HuH-7.5 (cell line): ENCODE results near the gene OSTN.
"Not testable (repeated sequence)": the region's sequence is repeated elsewhere in the genome, so short reads cannot be mapped to it uniquely, and the experiment has no call there.

ENCODE experiments used
- DNase-seq: peaks from one replicate; pipeline ENCODE4 v3.0.0; 2011; ENCODE audit warnings: low spot score

OSTN gene, protein sequence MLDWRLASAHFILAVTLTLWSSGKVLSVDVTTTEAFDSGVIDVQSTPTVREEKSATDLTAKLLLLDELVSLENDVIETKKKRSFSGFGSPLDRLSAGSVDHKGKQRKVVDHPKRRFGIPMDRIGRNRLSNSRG

DNA sequence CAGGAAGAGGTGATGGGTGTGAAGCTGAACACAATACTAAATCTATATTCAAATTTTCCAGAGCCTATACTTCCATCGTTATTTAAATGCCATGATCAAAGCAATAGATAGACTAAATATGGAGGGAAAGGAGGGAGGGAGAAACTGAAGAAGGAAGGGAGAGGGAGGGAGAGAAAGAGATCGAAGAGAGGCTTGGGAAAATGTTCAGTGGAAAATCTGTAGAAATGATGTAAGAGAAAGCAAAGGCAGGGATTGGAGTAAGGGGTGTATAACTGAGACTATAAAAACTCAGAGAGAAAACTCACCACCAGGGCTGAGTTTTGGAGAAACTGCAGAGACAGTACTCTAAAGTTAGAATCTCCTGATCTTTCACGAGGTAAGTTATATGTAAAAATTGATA is at the start of gene OSTN:
OSTN (plus strand) TSS at position 310 of the 400 bp plus-strand sequence. CDS start 13,292 bp downstream, outside the sequence.
- no peak for DNase-seq

DNA sequence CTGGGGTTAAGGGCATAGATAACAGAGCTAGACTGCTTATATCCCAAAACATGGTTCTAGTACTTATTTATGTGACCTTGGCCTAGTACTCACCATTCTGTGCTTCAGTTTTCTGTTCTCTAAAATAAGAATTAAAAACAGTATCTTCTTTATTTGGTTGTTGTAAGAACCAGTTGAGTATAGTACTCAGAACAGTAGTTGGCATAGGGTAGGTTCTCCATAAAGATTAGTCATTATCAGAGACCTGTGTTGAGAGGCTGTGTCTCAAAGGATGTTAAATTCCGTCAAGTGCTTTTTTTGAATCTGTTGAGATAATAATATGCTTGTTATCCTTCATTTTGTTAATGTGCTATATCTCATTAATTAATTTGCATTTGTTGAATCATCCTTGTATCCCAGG is 47.4 kb upstream of the OSTN start:
- DNase-seq = no peak

DNA sequence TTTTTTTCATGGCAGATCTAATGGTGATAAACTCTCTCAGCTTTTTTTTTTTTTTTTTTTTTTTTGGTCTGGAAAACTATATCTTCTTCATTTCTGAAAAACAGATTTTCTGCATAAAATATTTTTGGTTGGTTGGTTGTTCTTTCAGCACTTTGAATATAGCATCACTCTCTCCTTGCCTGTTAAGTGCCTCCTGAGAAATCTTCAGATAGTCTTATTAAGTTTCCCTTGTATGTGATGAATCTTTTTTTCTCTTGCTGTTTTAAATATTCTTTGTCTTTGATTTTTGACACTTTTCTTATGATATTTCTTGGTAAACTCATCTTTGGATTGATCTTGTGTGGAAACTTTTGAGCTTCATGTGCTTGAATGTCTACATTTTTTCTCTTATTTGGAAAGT is 44.2 kb upstream of the OSTN start:
- no peak for DNase-seq

DNA sequence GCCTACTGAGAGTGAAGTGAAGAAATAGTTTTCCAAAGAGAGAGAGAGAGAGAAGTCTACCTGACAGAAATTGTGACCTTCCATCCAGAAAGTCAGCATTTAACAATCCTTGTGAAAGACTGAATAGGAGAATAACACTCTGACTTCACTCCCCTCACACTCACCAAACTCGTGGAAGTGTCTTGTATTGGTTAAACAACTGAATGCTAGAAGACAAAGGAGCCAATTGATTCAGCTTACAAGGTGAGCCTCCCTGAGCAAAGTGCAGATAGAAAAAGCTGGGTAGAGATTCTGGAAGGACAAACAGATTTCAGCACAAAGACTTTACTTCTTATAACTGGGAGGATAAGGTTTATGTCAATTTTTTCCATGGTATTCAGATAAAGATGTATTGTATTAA is 40.8 kb upstream of the OSTN start:
- DNase-seq = no peak

DNA sequence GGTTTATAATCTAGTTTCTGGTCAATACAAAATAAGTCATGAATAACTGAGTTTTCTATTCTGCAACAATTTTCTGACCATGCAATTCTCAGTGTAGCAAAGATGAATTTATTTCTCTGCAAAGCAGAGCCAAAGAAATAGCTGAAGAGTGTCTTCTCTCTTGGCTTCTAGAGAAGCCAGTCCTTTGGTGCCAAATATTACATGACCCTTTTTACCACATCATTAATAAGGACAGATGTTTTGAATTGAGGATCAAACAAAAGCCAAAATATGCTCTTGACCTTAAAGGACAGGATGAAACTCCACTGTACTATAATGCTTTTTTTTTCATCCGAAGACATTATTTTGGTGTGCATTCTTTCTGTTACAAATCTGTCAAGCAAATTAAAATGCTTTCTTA is 40.2 kb upstream of the OSTN start:
- DNase-seq = no peak

DNA sequence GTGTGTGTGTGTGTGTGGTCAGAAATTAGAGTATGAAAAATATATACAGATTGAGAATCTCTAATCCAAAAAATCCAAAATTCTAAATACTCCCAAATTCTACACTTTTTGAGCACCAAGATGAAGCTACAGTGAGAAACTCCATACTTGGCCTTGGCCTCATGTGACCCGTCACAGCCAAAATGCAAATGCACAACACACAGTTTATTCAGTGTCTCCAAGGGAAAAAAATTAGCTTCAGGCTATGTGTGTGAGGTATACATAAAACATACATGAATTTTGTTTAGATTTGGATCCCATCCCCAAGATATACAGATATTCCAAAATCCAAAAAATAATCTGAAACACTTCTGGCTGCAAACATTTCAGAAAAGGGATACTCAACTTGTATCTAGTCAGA is 33.2 kb upstream of the OSTN start:
- no peak for DNase-seq

DNA sequence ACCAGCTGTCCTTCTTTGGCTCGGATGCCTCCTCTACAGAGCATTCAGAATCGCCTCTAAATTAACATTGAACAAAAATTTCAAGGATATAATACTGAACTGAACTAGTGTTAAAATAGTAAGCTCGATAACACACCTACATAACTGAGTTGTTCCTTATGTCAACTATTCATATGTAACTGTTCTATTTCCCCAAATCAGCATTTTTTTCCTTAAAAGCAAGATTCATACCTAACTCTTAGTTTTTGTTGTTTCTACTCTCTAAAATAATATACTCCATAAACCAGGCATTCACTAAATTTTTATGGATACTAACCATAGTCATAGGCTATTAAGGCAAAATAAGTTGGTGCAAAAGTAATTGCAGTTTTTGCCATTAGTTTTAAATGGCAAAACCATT is 32.7 kb upstream of the OSTN start:
- DNase-seq = no peak

DNA sequence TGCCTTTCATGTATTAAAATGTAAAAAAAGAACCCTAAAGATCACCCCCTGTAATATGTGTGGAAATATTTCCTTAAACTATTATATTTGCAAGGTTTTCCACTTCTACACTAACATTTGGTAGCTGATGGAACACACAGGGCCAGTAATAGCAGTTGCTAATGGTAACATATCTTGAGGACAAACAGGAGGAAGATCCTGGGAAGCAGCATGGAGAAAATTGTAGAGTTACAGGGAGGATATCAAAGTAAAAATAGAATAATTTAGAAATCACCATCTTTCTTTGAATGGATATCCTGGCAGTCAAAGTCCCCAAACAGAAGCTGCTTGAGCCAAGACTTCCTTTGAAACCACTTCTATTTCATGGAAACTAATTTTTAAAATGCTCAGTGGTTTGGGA is 29.5 kb upstream of the OSTN start:
- DNase-seq = no peak

DNA sequence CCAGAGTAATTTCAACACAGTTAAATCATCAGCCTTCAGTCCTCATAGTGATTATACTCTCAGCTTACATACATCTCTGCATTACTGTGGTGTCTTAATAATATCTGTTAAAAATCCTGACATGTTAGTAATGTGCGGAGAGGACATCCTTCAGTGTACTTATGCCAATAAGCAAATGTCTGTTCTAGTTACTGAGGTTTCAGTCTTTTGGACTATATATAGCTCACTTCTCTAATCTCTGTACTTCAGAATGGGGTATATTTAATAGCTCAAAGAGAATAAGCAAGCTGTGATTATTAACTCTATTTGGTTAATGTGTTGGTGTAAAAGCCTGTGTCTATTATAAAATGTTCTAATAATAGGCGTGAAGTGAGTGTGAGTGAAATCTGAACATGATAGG is 28.9 kb upstream of the OSTN start:
- no peak for DNase-seq

DNA sequence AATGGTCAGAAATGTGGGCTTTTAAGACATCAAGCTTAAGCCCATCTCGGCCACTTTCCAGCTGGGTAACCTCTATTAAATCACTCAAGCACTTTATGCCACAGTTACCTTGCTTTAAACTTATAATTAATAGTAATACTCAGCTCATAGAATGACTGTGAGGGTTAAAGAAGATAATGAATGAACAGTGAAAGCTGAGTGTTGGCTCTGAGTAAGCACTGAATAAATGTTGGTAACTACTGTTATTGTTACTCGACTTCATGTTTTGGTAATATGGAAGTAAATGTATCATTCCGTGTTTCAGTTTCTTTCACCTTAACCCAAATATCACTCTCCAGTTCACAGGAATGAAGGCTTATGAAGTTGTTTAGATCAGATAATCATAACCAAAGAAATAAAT is 23.9 kb upstream of the OSTN start:
- DNase-seq = no peak

DNA sequence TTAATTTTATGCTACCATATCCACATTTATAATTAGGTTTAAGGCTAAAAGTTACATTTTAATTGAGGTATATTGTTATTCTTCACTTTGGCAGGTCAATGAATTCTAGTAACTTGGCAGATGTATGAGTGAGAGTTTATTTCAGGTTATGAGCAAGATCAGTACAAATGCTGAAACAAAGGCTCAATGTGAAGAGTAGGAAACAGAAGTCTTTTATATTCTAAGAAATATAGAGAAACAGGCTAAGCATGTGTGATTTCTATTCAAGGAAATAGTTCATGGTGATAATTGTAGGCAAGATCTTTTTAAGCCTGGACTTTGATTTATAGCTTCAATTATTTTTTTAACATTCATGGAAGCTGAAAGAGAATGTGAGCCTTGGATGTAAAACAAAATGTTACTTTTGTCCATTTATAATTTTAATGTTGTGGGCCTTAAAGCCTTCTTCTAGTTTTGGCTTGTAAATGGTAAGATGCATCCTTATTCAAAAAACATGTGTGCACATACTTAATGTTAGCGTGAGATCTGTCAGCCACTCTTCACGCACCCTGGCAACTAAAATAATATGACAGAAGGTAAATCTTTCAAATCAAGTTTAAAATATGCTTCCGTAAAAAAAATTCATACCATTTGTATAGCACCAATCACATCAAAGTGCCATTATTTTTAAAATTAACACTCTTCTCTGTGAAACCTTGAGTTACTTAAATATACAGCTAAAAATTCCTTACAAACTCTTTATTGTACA is 22.8 kb upstream of the OSTN start:
- DNase-seq = no peak

DNA sequence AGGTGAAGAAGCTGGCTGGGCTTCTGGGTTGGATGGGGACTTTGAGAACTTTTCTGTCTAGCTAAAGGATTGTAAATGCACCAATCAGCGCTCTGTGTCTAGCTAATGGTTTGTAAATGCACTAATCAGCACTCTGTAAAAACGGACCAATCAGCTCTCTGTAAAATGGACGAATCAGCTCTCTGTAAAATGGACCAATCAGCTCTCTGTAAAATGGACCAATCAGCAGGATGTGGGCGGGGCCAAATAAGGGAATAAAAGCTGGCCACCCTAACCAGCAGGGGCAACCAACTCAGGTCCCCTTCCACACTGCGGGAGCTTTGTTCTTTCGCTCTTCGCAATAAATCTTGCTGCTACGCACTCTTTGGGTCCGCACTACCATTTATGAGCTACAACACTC is 13.7 kb upstream of the OSTN start:
- not testable (repeated sequence) for DNase-seq

DNA sequence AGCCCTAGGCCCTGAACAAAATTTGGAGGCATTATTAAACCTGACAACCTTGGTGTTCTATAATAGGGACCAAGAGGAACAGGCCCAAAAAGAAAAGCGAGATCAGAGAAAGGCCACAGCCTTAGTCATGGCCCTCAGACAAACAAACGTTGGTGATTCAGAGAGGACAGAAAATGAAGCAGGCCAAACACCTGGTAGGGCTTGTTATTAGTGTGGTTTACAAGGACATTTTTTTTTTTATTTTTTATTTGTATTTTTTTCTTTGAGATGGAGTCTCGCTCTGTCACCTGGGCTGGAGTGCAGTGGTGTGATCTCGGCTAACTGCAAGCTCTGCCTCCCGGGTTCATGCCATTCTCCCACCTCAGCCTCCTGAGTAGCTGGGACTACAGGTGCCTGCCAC is 10.8 kb upstream of the OSTN start:
- not testable (repeated sequence) for DNase-seq

DNA sequence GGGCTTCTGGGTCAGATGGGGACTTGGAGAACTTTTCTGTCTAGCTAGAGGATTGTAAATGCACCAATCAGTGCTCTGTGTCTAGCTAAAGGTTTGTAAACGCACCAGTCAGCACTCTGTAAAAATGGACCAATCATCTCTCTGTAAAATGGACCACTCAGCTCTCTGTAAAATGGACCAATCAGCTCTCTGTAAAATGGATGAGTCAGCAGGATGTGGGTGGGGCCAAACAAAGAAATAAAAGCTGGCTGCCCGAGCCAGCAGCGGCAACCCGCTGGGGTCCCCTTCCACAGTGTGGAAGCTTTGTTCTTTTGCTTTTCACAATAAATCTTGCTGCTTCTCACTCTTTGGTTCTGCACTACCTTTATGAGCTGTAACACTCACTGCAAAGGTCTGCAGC is 6.8 kb upstream of the OSTN start:
- DNase-seq = not testable (repeated sequence)

DNA sequence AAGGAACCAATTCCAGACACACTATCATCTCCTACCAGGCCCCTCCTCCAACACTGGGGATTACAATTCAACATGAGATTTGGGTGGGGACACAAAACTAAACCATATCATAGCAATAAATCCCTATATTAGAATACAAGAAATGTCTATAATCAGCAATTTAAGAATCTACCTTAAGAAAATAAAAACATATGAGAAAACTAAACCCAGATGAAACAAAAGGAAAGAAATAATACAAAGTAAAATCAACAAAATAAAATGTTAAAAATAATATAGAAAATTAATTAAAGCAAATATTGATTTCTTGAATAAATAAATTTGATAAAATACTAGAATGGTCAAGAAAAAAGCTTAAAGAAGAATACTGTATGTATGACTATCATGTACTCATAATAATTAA is 6.1 kb upstream of the OSTN start:
- no peak for DNase-seq

DNA sequence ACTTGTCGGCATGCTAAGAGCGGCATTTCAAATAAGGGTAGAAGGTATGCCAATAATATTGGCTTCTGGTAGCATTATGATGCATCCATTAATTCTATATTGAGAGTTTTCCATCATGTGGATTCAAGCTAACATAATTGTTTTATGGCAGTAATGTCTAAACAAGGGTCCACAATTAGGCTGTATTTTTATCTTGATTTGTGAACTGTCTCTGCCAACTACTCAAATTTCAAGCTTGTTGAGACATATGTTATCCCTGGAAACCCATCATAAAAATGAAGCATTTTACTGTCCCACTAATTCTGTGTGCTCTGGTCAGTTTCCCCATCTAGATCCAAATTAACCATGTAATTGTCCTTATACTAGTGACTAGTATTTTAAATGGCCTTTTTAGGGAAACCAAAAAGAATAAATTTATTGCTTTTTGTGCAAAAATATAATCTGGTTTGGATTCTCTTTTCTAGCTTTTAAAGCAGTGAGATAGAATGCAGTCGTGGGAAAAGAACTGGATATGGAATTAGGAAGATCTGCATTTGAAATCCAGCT is 1.2 kb upstream of the OSTN start:
- DNase-seq = no peak

DNA sequence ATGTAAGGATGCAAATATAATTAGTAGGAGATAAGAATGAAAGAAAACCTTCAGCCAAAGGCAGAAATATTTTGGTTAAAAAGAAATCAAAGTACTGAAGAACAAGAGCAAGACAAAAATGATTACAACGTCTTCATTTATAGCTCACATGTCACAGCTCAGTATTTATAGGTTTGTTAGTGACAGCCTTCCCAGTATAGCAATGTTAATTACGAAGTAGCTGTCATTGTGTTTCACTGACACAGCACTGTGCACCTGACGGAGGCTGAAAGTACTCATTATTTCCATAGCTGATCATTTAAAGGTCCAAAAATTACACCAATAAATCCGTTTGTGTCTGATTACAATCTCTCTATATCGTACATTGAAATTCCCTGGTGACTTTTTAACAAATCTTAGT is 561 bp upstream of the OSTN start:
- no peak for DNase-seq

DNA sequence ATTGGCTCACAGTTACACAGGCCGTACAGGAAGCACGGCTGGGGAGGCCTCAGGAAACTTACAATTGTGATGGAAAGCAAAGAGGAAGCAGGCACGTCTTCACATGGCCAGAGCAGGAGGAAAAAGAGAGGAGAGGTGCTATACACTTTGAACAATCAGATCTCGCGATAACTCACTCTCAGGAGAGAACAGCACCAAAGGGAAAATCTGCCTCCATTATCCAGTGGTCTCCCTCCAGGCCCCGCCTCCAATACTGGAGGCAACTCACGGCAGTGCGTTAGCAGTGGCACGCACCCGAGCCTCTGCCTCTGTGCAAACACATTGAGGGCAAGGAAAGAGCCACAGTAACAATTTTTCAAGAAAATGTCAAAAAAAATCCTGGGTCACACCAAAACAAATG is 11.0 kb downstream of the OSTN start:
- DNase-seq = no peak

DNA sequence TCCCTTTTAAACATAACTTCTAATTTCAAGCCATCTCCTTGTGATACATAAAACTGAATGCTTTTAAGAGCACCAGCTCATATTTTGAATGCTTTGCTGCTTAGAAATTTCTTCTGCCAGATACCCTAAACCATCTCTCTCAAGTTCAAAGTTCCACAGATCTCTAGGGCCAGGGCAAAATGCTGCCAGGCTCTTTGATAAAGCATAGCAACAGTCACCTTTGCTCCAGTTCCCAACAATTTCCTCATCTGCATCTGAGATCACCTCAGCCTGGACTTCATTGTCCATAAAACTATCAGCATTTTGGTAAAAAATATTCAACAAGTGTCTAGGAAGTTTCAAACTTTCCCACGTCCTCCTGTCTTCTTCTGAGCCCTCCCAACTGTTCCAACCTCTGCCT is 17.5 kb downstream of the OSTN start:
- no peak for DNase-seq

DNA sequence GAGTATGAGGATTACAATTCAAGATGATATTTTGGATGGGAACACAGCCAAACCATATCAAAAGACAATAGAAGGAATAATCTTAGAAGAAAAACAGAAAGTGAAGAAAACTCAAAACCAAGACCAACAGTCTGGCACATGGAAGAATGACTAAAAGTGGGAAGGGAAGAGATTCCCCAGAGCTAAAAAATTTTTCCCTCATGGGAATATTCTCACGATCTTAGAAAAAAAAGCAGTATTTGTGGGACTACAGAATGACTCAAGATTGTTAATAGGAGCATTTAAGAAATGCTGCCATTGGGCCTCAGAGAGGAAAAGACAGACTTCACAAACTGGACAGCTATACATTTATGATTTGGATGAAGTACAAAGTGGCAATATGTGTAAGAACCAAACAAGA is 18.3 kb downstream of the OSTN start:
- DNase-seq = no peak

DNA sequence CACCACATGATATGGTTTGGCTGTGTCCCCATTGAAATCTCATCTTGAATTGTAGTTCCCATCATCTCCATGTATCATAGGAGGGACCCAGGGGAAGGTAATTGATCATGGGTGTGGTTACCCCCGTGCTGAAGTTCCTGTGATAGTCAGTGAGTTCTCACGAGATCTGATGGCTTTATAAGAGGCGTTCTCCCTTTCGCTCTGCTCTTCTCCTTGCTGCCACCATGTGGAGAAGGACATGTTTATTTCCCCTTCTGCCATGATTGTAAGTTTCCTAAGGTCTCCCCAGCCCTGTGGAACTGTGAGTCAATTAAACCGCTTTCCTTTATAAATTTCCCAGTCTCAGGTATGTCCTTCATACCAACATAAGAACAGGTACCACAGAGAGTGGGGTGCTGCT is 21.9 kb downstream of the OSTN start:
- no peak for DNase-seq

DNA sequence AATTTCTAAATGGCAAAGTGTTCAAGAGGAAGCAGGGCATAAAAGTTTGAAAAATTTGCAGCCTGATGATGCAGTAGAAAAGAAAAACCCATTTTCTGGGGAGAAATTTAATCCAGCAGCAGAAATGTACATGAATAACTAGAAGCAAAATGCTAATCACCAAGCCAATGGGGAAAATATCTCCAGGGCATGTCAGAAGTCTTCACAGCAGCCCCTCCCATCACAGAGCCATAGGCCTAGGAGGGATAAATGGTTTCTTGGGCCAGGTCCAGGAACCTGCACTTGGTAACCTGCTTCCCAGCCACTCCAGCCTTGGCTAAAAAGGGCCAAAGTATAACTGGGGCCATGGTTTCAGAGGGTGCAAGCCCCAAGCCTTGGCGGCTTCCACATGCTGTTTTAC is 22.6 kb downstream of the OSTN start:
- DNase-seq = no peak

DNA sequence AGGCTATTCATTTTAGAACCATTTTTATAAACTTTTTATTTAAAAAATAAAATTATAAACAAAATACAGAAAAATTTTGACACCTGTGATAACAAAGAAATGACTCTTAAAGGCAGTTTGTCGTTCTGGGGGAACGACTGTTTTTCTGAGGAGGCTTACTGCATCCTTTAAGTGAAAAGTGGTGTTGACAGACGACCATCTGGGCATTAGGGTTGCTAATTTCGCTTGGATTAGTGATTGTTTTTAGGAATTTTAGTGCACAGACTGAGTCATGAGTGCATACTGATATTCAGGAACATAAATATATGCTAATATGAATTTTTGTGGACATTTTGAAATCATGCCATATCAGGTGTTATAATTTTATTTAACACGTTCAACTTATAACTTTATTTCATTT is 28.5 kb downstream of the OSTN start:
- DNase-seq = no peak

DNA sequence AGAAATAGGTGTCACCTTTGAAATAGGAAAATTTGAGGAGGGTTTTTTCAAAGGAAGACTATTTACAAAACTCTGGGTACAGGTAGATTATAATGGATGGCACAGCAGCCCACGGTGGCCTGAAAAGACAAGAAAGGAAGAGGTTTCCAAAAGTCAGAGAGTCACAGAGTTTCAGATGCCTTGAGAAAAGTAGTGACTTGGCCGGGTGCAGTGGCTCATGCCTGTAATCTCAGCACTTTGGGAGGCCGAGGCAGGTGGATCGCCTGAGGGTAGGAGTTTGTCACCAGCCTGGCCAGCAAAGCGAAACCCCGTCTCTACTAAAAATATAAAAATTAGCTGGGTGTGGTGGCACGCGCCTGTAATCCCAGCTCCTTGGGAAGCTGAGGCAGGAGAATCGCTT is 35.2 kb downstream of the OSTN start:
- no peak for DNase-seq
